ENCODE results near the gene PRKCA. TPM values are rescaled to one million over a fixed set of nuclear protein-coding genes. Genes with fewer than 3 reads are reported as not detected.
A peak's percentile ranks its signal among the peaks of the same experiment; 100 is the strongest.
"Not testable (repeated sequence)": the region's sequence is repeated elsewhere in the genome, so short reads cannot be mapped to it uniquely, and the experiment has no call there.

PRKCA gene
- total RNA-seq (2021) (21.1 to 29.5 TPM (median 21.6 TPM) in 3 replicates), Bru-seq, nascent RNA (percentile 60 among the genes with signal in this experiment)
- long read RNA-seq, experiment 1, full-length matches to known transcripts, result 4 of 36 reads
- long read RNA-seq, experiment 1, partial matches to known transcripts, result 8 of 36 reads
- long read RNA-seq, experiment 1, other reads (novel, unspliced or antisense), result 24 of 36 reads
- long read RNA-seq, experiment 2, full-length matches to known transcripts, result 3 of 27 reads
- long read RNA-seq, experiment 2, partial matches to known transcripts, result 2 of 27 reads
- long read RNA-seq, experiment 2, other reads (novel, unspliced or antisense), result 22 of 27 reads
- long read RNA-seq, experiment 3, partial matches to known transcripts, result 1 of 2 reads
- long read RNA-seq, experiment 3, other reads (novel, unspliced or antisense), result 1 of 2 reads

DNA sequence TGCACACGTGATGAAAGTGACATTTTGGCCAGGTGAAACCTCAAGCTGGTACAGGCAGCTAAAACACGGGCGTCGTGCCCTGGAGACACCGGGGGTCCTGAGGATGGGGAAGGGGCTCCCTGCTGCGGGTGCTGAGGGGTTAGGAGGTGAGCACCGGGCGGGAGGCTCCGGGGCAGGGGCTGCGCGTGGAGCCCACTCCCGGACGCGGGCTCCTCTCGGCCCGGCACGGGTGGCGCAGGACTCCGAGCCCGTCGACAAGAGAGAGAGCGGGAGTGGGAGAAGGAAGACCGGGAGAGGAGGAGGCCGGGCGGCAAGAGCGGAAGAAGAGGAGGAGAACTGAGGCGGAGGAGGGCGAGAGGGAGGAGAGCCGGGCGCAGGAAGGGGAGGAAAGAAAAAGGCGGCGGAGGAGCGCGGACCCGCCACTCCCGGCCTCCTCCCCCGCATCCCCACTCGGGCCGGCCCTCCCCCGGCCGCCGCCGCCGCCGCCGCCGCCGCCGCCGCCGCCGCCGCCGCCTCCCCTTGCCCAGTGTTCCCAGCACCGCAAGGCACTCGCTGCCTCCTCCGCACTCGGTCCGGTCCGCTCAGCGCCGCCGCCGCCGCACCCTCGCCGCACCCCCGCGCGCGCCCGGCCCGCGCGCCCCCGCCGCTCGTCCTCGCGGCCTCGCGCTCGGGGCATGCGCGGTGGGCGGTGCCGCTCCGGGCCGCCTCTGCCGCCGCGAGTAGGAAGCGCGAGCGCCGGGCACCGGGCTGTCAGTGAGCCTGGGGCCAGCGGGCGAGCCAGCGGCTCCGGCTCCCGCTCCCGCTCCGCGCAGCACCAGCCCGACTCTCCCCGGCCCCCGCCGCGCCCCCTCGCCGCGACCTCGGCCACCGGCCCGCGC is at the start of gene PRKCA:
Gene PRKCA, plus strand, starts transcription at position 750 of the 878 bp plus-strand sequence.
- Mint-ChIP-seq H3K4me3 (peak within 1 kb of the TSS; percentile 92), H3K27me3 (ENCODE audit: low read depth) (peaks cover 34% of the 10 kb centered on the region), H3K9me3 (0 out of 2 replicates have a peak, but pooled peaks cover 1% of the 10 kb centered on the region), H3K4me1 (peaks cover 43% of the 10 kb centered on the region), H3K27ac (peak within 1 kb of the TSS; percentile 81; the same call in 1 of the 2 replicates), H3K36me3 (peaks cover 5% of the 10 kb centered on the region)
- peak; percentile 68 for DNase-seq (ENCODE audit: low spot score)
- ChIA-PET CTCF (interaction anchor here (2.5 kb wide), 1 partner anchor 8 kb away, joined by 9 read pairs; no protein-coding TSS in a partner anchor), POLR2A (no interaction called here)
- ATAC-seq, result peak; percentile 61
- TF ChIP-seq, protein P1, sequence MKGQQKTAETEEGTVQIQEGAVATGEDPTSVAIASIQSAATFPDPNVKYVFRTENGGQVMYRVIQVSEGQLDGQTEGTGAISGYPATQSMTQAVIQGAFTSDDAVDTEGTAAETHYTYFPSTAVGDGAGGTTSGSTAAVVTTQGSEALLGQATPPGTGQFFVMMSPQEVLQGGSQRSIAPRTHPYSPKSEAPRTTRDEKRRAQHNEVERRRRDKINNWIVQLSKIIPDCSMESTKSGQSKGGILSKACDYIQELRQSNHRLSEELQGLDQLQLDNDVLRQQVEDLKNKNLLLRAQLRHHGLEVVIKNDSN (CRISPR knock-in tag; IDR thresholded peaks at IDR 0.05), result peak; percentile 52; the same call in 1 of the 2 replicates
- TF ChIP-seq ATF1 (CRISPR knock-in tag; IDR thresholded peaks at IDR 0.05) (no peak), ZNF263 (CRISPR knock-in tag; IDR thresholded peaks at IDR 0.05; ENCODE audit: low read depth) (peak; percentile 62), TEAD4 (CRISPR knock-in tag; IDR thresholded peaks at IDR 0.05) (no peak), FOXP1 (CRISPR knock-in tag; IDR thresholded peaks at IDR 0.05; ENCODE audit: borderline replicate concordance) (0 out of 2 replicates have a peak, but pooled peaks have one; percentile 35), NFATC4 (CRISPR knock-in tag; IDR thresholded peaks at IDR 0.05) (no peak)
- TF ChIP-seq, protein P2, sequence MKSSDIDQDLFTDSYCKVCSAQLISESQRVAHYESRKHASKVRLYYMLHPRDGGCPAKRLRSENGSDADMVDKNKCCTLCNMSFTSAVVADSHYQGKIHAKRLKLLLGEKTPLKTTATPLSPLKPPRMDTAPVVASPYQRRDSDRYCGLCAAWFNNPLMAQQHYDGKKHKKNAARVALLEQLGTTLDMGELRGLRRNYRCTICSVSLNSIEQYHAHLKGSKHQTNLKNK (CRISPR knock-in tag; IDR thresholded peaks at IDR 0.05), result no peak
- TF ChIP-seq, protein P3, sequence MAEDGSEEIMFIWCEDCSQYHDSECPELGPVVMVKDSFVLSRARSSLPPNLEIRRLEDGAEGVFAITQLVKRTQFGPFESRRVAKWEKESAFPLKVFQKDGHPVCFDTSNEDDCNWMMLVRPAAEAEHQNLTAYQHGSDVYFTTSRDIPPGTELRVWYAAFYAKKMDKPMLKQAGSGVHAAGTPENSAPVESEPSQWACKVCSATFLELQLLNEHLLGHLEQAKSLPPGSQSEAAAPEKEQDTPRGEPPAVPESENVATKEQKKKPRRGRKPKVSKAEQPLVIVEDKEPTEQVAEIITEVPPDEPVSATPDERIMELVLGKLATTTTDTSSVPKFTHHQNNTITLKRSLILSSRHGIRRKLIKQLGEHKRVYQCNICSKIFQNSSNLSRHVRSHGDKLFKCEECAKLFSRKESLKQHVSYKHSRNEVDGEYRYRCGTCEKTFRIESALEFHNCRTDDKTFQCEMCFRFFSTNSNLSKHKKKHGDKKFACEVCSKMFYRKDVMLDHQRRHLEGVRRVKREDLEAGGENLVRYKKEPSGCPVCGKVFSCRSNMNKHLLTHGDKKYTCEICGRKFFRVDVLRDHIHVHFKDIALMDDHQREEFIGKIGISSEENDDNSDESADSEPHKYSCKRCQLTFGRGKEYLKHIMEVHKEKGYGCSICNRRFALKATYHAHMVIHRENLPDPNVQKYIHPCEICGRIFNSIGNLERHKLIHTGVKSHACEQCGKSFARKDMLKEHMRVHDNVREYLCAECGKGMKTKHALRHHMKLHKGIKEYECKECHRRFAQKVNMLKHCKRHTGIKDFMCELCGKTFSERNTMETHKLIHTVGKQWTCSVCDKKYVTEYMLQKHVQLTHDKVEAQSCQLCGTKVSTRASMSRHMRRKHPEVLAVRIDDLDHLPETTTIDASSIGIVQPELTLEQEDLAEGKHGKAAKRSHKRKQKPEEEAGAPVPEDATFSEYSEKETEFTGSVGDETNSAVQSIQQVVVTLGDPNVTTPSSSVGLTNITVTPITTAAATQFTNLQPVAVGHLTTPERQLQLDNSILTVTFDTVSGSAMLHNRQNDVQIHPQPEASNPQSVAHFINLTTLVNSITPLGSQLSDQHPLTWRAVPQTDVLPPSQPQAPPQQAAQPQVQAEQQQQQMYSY (CRISPR knock-in tag; IDR thresholded peaks at IDR 0.05), result peak; percentile 58
- TF ChIP-seq, protein P4, sequence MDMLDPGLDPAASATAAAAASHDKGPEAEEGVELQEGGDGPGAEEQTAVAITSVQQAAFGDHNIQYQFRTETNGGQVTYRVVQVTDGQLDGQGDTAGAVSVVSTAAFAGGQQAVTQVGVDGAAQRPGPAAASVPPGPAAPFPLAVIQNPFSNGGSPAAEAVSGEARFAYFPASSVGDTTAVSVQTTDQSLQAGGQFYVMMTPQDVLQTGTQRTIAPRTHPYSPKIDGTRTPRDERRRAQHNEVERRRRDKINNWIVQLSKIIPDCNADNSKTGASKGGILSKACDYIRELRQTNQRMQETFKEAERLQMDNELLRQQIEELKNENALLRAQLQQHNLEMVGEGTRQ (CRISPR knock-in tag; IDR thresholded peaks at IDR 0.05), result peak; percentile 51; the same call in 1 of the 2 replicates
- TF ChIP-seq, protein P5, sequence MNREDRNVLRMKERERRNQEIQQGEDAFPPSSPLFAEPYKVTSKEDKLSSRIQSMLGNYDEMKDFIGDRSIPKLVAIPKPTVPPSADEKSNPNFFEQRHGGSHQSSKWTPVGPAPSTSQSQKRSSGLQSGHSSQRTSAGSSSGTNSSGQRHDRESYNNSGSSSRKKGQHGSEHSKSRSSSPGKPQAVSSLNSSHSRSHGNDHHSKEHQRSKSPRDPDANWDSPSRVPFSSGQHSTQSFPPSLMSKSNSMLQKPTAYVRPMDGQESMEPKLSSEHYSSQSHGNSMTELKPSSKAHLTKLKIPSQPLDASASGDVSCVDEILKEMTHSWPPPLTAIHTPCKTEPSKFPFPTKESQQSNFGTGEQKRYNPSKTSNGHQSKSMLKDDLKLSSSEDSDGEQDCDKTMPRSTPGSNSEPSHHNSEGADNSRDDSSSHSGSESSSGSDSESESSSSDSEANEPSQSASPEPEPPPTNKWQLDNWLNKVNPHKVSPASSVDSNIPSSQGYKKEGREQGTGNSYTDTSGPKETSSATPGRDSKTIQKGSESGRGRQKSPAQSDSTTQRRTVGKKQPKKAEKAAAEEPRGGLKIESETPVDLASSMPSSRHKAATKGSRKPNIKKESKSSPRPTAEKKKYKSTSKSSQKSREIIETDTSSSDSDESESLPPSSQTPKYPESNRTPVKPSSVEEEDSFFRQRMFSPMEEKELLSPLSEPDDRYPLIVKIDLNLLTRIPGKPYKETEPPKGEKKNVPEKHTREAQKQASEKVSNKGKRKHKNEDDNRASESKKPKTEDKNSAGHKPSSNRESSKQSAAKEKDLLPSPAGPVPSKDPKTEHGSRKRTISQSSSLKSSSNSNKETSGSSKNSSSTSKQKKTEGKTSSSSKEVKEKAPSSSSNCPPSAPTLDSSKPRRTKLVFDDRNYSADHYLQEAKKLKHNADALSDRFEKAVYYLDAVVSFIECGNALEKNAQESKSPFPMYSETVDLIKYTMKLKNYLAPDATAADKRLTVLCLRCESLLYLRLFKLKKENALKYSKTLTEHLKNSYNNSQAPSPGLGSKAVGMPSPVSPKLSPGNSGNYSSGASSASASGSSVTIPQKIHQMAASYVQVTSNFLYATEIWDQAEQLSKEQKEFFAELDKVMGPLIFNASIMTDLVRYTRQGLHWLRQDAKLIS (CRISPR knock-in tag; IDR thresholded peaks at IDR 0.05; ENCODE audit: borderline replicate concordance), result no peak
- TF ChIP-seq, protein P6, sequence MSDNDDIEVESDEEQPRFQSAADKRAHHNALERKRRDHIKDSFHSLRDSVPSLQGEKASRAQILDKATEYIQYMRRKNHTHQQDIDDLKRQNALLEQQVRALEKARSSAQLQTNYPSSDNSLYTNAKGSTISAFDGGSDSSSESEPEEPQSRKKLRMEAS (CRISPR knock-in tag; IDR thresholded peaks at IDR 0.05), result peak; percentile 55

DNA sequence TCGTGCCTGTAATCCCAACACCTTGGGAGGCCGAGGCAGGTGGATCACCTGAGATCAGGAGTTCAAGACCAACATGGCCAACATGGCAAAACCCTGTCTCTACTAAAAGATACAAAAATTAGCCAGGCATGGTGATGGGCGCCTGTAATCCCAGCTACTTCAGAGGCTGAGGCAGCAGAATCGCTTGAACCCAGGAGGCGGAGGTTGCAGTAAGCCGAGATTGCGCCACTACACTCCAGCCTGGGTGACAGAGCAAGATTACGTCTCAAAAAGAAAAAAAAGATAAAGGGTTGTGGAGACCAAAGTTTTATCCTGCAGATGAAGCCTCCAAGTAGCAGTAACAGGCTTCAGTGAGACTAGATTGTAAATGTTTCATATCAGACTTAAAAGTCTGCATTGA is 49.0 kb upstream of the PRKCA start:
- ATAC-seq; CTCF ChIA-PET; H3K9me3 Mint-ChIP-seq; H3K36me3 Mint-ChIP-seq; H3K27me3 Mint-ChIP-seq (ENCODE audit: low read depth); H3K4me3 Mint-ChIP-seq; H3K27ac Mint-ChIP-seq; H3K4me1 Mint-ChIP-seq; POLR2A ChIA-PET; DNase-seq (ENCODE audit: low spot score): not testable (repeated sequence)

All from WTC11 (cell line).